Liver (tissue), 9 donors: ENCODE data around the gene LELP1. TPM values are rescaled to one million over a fixed set of nuclear protein-coding genes. Genes with fewer than 3 reads are reported as not detected.

Experiments used
- DNase-seq: peaks from one replicate; pipeline ENCODE4 v3.0.0-alpha.2; 2017; ENCODE audit warnings: low spot score
- H3K27ac ChIP-seq, 2 donors: one replicate each; pipeline ENCODE4 v1.7.0; 2013; ENCODE audit warnings: inconsistent platforms in 2 of 2, low read length in 2 of 2, control low read depth in 1 of 2, low read depth in 1 of 2, mild to moderate bottlenecking in 1 of 2
- H3K27me3 ChIP-seq, 4 donors: one replicate each; pipeline versions ENCODE4 v1.6.1 to v1.7.0; 2013; ENCODE audit warnings: low read length in 3 of 4, inconsistent platforms in 1 of 4, mild to moderate bottlenecking in 1 of 4, moderate library complexity in 1 of 4; ENCODE audit not compliant: control insufficient read depth in 4 of 4, insufficient read depth in 4 of 4
- H3K36me3 ChIP-seq, 4 donors: one replicate each; pipeline versions ENCODE4 v1.6.1 to v1.7.0; 2013; ENCODE audit warnings: low read length in 3 of 4, mild to moderate bottlenecking in 3 of 4, low read depth in 1 of 4, moderate library complexity in 1 of 4; ENCODE audit not compliant: control insufficient read depth in 4 of 4, insufficient read depth in 3 of 4
- H3K4me1 ChIP-seq, 4 donors: one replicate each; pipeline versions ENCODE4 v1.6.1 to v1.7.0; 2013; ENCODE audit warnings: low read length in 3 of 4, mild to moderate bottlenecking in 3 of 4, moderate library complexity in 1 of 4; ENCODE audit not compliant: control insufficient read depth in 4 of 4, insufficient read depth in 4 of 4
- H3K4me3 ChIP-seq, 3 donors: one replicate each; pipeline versions ENCODE4 v1.6.1 to v1.7.0; 2013; ENCODE audit warnings: low read length in 3 of 3, control low read depth in 1 of 3, low read depth in 1 of 3, mild to moderate bottlenecking in 1 of 3
- H3K9ac ChIP-seq, 2 donors: one replicate each; pipeline ENCODE4 v1.7.0; 2013; ENCODE audit warnings: low read length in 2 of 2, mild to moderate bottlenecking in 2 of 2, moderate library complexity in 2 of 2, control low read depth in 1 of 2, low read depth in 1 of 2
- H3K9me3 ChIP-seq, 4 donors: one replicate each; pipeline versions ENCODE4 v1.6.1 to v1.7.0; 2013; ENCODE audit warnings: low read length in 3 of 4; ENCODE audit not compliant: control insufficient read depth in 4 of 4
- EGR1 ChIP-seq, 2 donors: IDR thresholded peaks; 2 replicates each; pipeline ENCODE4 v1.6.1; 2016 to 2018; ENCODE audit warnings: antibody characterized with exemption in 2 of 2, low read depth in 2 of 2
- FOXA1 ChIP-seq: IDR thresholded peaks from 2 replicates; pipeline ENCODE4 v1.6.1; 2016; ENCODE audit warnings: antibody characterized with exemption
- FOXA2 ChIP-seq: IDR thresholded peaks from 2 replicates; pipeline ENCODE4 v1.6.1; 2016; ENCODE audit warnings: antibody characterized with exemption
- GABPA ChIP-seq, 2 donors: IDR thresholded peaks in 1 of 2; conservative IDR thresholded peaks in 1 of 2; 2 replicates each; pipeline ENCODE4 v1.6.1; 2016; ENCODE audit warnings: antibody characterized with exemption in 2 of 2, mild to moderate bottlenecking in 1 of 2, moderate library complexity in 1 of 2
- HNF4A ChIP-seq, 2 donors: conservative IDR thresholded peaks; 2 replicates each; pipeline ENCODE4 v1.6.1; 2016; ENCODE audit warnings: antibody characterized with exemption in 2 of 2, mild to moderate bottlenecking in 2 of 2
- HNF4G ChIP-seq: IDR thresholded peaks from 2 replicates; pipeline ENCODE4 v1.6.1; 2016; ENCODE audit warnings: antibody characterized with exemption
- JUND ChIP-seq, 2 donors: IDR thresholded peaks; 2 replicates each; pipeline ENCODE4 v1.6.1; 2016; ENCODE audit warnings: antibody characterized with exemption in 2 of 2
- NR2F2 ChIP-seq: IDR thresholded peaks from 2 replicates; pipeline ENCODE4 v1.6.1; 2016; ENCODE audit warnings: antibody characterized with exemption
- RAD21 ChIP-seq, 2 donors: IDR thresholded peaks; 2 replicates each; pipeline ENCODE4 v1.6.1; 2016; ENCODE audit warnings: antibody characterized with exemption in 2 of 2, mild to moderate bottlenecking in 2 of 2
- RXRA ChIP-seq, 2 donors: IDR thresholded peaks; 2 replicates each; pipeline ENCODE4 v1.6.1; 2017 to 2018; ENCODE audit warnings: antibody characterized with exemption in 2 of 2, mild to moderate bottlenecking in 1 of 2
- SP1 ChIP-seq: IDR thresholded peaks from 2 replicates; pipeline ENCODE4 v1.6.1; 2018; ENCODE audit warnings: antibody characterized with exemption, mild to moderate bottlenecking
- TAF1 ChIP-seq: conservative IDR thresholded peaks from 2 replicates; pipeline ENCODE4 v1.6.1; 2016; ENCODE audit warnings: antibody characterized with exemption, mild to moderate bottlenecking
- YY1 ChIP-seq: IDR thresholded peaks from 2 replicates; pipeline ENCODE4 v1.6.1; 2016; ENCODE audit warnings: antibody characterized with exemption, mild to moderate bottlenecking
- WGBS: extraction: QIAGEN DNeasy Blood & Tissue Kit; methylation state at CpG from one replicate; pipeline ENCODE4 v1.1.7; 2013; 5-methylcytosine and 5-hydroxymethylcytosine counted together
- polyA plus RNA-seq, 2 donors: library from polyadenylated mRNA; stranded (reverse) in 1 of 2; unstranded in 1 of 2; fragments of 200-250 nt in 1 of 2; fragments of >200 nt in 1 of 2; fragmentation: Nextera tagmentation in 1 of 2; extraction: Ambion mirVana in 1 of 2; gene quantifications; one replicate each; pipeline versions ENCODE4 v1.2.1 to v1.2.3, GENCODE V29; 2013 to 2015
- total RNA-seq, 2 donors: library from RNA; depleted of rRNA; stranded (reverse); fragments of >200 nt; gene quantifications; one replicate each; pipeline ENCODE4 v1.2.3, GENCODE V29; 2014
- TF ChIP-seq, protein P1 (sequence below): IDR thresholded peaks from 2 replicates; pipeline ENCODE4 v1.6.1; 2016; ENCODE audit warnings: antibody characterized with exemption
- TF ChIP-seq, protein P2 (sequence below): IDR thresholded peaks from 2 replicates; pipeline ENCODE4 v1.6.1; 2016; ENCODE audit warnings: antibody characterized with exemption
- TF ChIP-seq, protein P3 (sequence below): IDR thresholded peaks from 2 replicates; pipeline ENCODE4 v1.6.1; 2016; ENCODE audit warnings: antibody characterized with exemption, mild to moderate bottlenecking
- TF ChIP-seq, protein P4 (sequence below): IDR thresholded peaks from 2 replicates; pipeline ENCODE4 v1.6.1; 2016; ENCODE audit warnings: antibody characterized with exemption
- donor health status: healthy.
- donor health status: healthy.
- donor health status: healthy.
- donor health status: healthy.
- donor health status: healthy.

The LELP1 gene
- total and polyA plus RNA-seq, 4 donors, result not detected

DNA sequence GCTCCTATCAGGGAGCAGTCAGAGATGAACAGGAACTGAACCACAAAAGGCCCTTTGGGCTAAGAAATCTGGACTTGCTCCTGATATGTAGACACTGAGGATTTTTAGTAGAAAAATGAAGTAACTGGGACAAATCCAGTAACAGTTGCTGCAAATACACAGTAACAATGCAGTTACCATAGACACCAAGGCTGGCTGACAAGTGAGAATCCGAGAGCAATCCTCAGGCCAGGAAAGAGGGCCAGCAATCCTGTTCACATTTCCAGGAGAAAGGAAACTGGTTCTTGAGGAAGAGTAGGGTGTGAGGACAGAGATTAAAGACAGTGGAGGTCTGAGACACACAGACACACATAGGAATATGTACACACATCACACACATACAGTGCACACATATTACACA, 46.9 kb downstream of the LELP1 start:
- TF ChIP-seq JUND (IDR thresholded peaks at IDR 0.05) (no peak), TAF1 (no peak), FOXA2 (no peak), NR2F2 (no peak), HNF4A (conservative IDR thresholded peaks at IDR 0.05) (no peak), SP1 (no peak)
- TF ChIP-seq, protein P1, sequence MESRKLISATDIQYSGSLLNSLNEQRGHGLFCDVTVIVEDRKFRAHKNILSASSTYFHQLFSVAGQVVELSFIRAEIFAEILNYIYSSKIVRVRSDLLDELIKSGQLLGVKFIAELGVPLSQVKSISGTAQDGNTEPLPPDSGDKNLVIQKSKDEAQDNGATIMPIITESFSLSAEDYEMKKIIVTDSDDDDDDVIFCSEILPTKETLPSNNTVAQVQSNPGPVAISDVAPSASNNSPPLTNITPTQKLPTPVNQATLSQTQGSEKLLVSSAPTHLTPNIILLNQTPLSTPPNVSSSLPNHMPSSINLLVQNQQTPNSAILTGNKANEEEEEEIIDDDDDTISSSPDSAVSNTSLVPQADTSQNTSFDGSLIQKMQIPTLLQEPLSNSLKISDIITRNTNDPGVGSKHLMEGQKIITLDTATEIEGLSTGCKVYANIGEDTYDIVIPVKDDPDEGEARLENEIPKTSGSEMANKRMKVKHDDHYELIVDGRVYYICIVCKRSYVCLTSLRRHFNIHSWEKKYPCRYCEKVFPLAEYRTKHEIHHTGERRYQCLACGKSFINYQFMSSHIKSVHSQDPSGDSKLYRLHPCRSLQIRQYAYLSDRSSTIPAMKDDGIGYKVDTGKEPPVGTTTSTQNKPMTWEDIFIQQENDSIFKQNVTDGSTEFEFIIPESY, result no peak
- WGBS, result 72% methylated on average over 1 of the region's 1 CpG
- H3K27me3 ChIP-seq, result peaks cover 0 to 7% (median 0%) of the 10 kb centered on the region in 4 donors

DNA sequence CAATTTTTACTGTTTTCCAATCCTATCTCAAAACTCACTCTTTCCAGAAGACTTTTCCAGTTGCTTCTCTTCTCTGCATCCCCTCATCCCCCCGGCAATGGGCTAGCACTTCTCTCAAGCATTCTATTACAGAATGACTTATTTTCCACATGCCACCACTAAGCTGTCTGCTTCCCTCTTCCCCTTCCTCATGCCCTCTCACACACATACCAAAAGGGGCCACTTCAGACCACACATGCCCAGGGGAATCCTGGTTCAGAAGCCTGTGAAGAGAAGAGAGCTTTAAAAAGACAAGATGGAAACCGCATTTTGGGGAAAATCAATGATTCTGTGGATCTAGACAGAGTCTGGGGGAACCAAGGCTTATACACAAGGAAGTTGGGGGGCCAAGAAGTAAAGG, 47.9 kb downstream of the LELP1 start:
- Histone ChIP-seq H3K27me3 (peaks cover 0 to 7% (median 0%) of the 10 kb centered on the region in 4 donors), H3K27ac (no peak overlapping the region), H3K9me3 (no peaks in the 10 kb centered on the region), H3K4me3 (no peak overlapping the region), H3K4me1 (no peaks in the 10 kb centered on the region), H3K36me3 (no peaks in the 10 kb centered on the region), H3K9ac (no peak overlapping the region)
- TF ChIP-seq SP1 (no peak), TAF1 (no peak)
- TF ChIP-seq, protein P1, result no peak
- no peak for DNase-seq
- WGBS, result 78% methylated on average over 2 of the region's 2 CpGs

More for the DNA sequence above, 46.9 kb downstream of the LELP1 start:
- Histone ChIP-seq H3K4me1 (no peaks in the 10 kb centered on the region), H3K9me3 (no peaks in the 10 kb centered on the region), H3K27ac (no peak overlapping the region), H3K36me3 (no peaks in the 10 kb centered on the region), H3K9ac (no peak overlapping the region), H3K4me3 (no peak overlapping the region)
- DNase-seq, result no peak

DNA sequence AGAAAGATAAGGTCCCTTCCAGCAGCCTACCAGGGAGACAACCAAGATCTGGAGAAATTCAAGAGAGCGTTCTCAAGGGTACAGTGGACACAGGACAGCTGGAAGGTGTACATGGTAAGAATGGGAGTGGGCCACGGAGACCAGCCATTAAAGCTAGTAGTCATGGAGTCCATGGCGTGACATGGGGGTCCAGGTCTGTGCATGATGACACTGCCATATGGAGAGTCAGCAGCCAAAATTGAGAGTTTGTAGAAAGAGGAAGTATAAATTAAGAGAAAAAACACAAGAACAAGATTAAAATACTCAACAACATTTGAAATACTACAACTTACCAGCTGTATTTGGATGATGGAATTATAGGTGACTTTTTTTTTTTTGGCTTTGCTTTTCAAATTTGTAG, 48.3 kb downstream of the LELP1 start:
- no peak overlapping the region for H3K27ac ChIP-seq
- H3K9me3 ChIP-seq, result no peaks in the 10 kb centered on the region
- WGBS, result 83% methylated on average over 3 of the region's 3 CpGs
- TF ChIP-seq, protein P2, sequence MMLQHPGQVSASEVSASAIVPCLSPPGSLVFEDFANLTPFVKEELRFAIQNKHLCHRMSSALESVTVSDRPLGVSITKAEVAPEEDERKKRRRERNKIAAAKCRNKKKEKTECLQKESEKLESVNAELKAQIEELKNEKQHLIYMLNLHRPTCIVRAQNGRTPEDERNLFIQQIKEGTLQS, result no peak
- TF ChIP-seq RAD21 (IDR thresholded peaks at IDR 0.05), result no peak
- TF ChIP-seq, protein P3, sequence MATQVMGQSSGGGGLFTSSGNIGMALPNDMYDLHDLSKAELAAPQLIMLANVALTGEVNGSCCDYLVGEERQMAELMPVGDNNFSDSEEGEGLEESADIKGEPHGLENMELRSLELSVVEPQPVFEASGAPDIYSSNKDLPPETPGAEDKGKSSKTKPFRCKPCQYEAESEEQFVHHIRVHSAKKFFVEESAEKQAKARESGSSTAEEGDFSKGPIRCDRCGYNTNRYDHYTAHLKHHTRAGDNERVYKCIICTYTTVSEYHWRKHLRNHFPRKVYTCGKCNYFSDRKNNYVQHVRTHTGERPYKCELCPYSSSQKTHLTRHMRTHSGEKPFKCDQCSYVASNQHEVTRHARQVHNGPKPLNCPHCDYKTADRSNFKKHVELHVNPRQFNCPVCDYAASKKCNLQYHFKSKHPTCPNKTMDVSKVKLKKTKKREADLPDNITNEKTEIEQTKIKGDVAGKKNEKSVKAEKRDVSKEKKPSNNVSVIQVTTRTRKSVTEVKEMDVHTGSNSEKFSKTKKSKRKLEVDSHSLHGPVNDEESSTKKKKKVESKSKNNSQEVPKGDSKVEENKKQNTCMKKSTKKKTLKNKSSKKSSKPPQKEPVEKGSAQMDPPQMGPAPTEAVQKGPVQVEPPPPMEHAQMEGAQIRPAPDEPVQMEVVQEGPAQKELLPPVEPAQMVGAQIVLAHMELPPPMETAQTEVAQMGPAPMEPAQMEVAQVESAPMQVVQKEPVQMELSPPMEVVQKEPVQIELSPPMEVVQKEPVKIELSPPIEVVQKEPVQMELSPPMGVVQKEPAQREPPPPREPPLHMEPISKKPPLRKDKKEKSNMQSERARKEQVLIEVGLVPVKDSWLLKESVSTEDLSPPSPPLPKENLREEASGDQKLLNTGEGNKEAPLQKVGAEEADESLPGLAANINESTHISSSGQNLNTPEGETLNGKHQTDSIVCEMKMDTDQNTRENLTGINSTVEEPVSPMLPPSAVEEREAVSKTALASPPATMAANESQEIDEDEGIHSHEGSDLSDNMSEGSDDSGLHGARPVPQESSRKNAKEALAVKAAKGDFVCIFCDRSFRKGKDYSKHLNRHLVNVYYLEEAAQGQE, result no peak
- no peak for TF ChIP-seq YY1
- TF ChIP-seq TAF1, result no peak
- TF ChIP-seq, protein P4, sequence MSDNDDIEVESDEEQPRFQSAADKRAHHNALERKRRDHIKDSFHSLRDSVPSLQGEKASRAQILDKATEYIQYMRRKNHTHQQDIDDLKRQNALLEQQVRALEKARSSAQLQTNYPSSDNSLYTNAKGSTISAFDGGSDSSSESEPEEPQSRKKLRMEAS, result no peak
- TF ChIP-seq HNF4G, result no peak
- TF ChIP-seq HNF4A (conservative IDR thresholded peaks at IDR 0.05), result no peak
- TF ChIP-seq NR2F2, result no peak
- no peak for TF ChIP-seq EGR1 (IDR thresholded peaks at IDR 0.05; ENCODE audit: low read depth in 2 of 2)
- TF ChIP-seq, protein P1, result no peak
- no peak for TF ChIP-seq FOXA2
- TF ChIP-seq RXRA (IDR thresholded peaks at IDR 0.05), result no peak
- no peak for TF ChIP-seq GABPA (IDR thresholded peaks at IDR 0.05 in 1 of 2, conservative IDR thresholded peaks at IDR 0.05 in 1 of 2)
- TF ChIP-seq FOXA1, result no peak
- TF ChIP-seq JUND (IDR thresholded peaks at IDR 0.05), result no peak
- no peak for TF ChIP-seq SP1

More for the DNA sequence above, 48.3 kb downstream of the LELP1 start:
- peaks cover 0 to 7% (median 0%) of the 10 kb centered on the region in 4 donors for H3K27me3 ChIP-seq
- H3K4me3 ChIP-seq, result no peak overlapping the region
- DNase-seq, result no peak
- H3K4me1 ChIP-seq, result no peaks in the 10 kb centered on the region
- no peaks in the 10 kb centered on the region for H3K36me3 ChIP-seq
- no peak overlapping the region for H3K9ac ChIP-seq
